IMR-90 (cell line): ENCODE data around the gene VPS33B. TPM values are rescaled to one million over a fixed set of nuclear protein-coding genes. Genes with fewer than 3 reads are reported as not detected.
A peak's percentile ranks its signal among the peaks of the same experiment; 100 is the strongest.

Experiments
- ATAC-seq: fragments of 200-7000 bp; cut with Tn5 transposase; 2 replicates; pipeline ENCODE4 v1.9.1; 2020; ENCODE audit warnings: low read depth, mild to moderate bottlenecking, moderate library complexity
- BruUV-seq: library from RNA; stranded (reverse); fragments of 400-500 nt; replicated peaks from 2 replicates; lab custom pipeline; 2021; lab: Mats Ljungman, UMichigan
- CTCF ChIA-PET: fragments of 300-600 bp; formaldehyde crosslinking; extraction: SDS; loops from one replicate; lab custom pipeline; 2021; ENCODE audit warnings: antibody characterized with exemption; lab: Yijun Ruan, JAX
- POLR2A ChIA-PET: fragments of 300-600 bp; sonication (Branson Sonifier 250); formaldehyde crosslinking; loops from one replicate; lab custom pipeline; 2022; ENCODE audit warnings: antibody characterized with exemption; ENCODE audit not compliant: unreplicated experiment; lab: Charles Lee
- DNase-seq: peaks from one replicate; pipeline ENCODE4 v3.0.0; 2013
- H2AFZ ChIP-seq: replicated peaks from 2 replicates; pipeline ENCODE3; 2013; ENCODE audit warnings: low read length, mild to moderate bottlenecking; ENCODE audit not compliant: poor library complexity
- H2AK5ac ChIP-seq: 2 replicates; pipeline ENCODE4 v1.6.1; 2013; ENCODE audit warnings: low read depth, low read length, inconsistent platforms
- H2AK9ac ChIP-seq: replicated peaks from 2 replicates; pipeline ENCODE3; 2013; ENCODE audit warnings: mild to moderate bottlenecking, low read depth, low read length, moderate library complexity; ENCODE audit not compliant: poor library complexity
- H2BK120ac ChIP-seq: 2 replicates; pipeline ENCODE4 v1.6.1; 2013; ENCODE audit warnings: low read depth, low read length, inconsistent platforms
- H2BK15ac ChIP-seq: 3 replicates; pipeline ENCODE4 v1.6.1; 2013; ENCODE audit warnings: low read depth, low read length, inconsistent platforms
- H2BK20ac ChIP-seq: 2 replicates; pipeline ENCODE4 v1.6.1; 2013; ENCODE audit warnings: low read depth, mild to moderate bottlenecking, inconsistent platforms, low read length, moderate library complexity
- H2BK5ac ChIP-seq: 2 replicates; pipeline ENCODE4 v1.6.1; 2013; ENCODE audit warnings: mild to moderate bottlenecking, low read depth, low read length, inconsistent platforms; ENCODE audit not compliant: poor library complexity, severe bottlenecking
- H3K14ac ChIP-seq: replicated peaks from 2 replicates; pipeline ENCODE4 v1.6.1; 2013; ENCODE audit warnings: low read depth, low read length, inconsistent platforms
- H3K18ac ChIP-seq: 2 replicates; pipeline ENCODE4 v1.6.1; 2013; ENCODE audit warnings: low read depth, low read length, control low read depth
- H3K23ac ChIP-seq: 2 replicates; pipeline ENCODE4 v1.6.1; 2013; ENCODE audit warnings: low read depth, low read length, inconsistent platforms
- H3K27ac ChIP-seq: 2 replicates; pipeline ENCODE4 v1.5.1; 2013; ENCODE audit warnings: mild to moderate bottlenecking, control low read depth, low read length; ENCODE audit not compliant: insufficient read depth
- H3K27me3 ChIP-seq: 2 replicates; pipeline ENCODE4 v1.6.1; 2013; ENCODE audit warnings: low read length; ENCODE audit not compliant: control insufficient read depth, insufficient read depth
- H3K36me3 ChIP-seq: 2 replicates; pipeline ENCODE4 v1.6.1; 2013; ENCODE audit warnings: low read length, mixed read lengths; ENCODE audit not compliant: control insufficient read depth, insufficient read depth
- H3K4ac ChIP-seq: 2 replicates; pipeline ENCODE4 v1.6.1; 2013; ENCODE audit warnings: low read depth, low read length, inconsistent platforms
- H3K4me1 ChIP-seq: 2 replicates; pipeline ENCODE4 v1.6.1; 2013; ENCODE audit warnings: low read length, mixed read lengths; ENCODE audit not compliant: control insufficient read depth, insufficient read depth
- H3K4me2 ChIP-seq: 2 replicates; pipeline ENCODE4 v1.6.1; 2013; ENCODE audit warnings: low read depth, mild to moderate bottlenecking, control low read depth, low read length, moderate library complexity
- H3K4me3 ChIP-seq: 2 replicates; pipeline ENCODE4 v1.5.1; 2013; ENCODE audit warnings: low read depth, mild to moderate bottlenecking, control low read depth, low read length, moderate library complexity; ENCODE audit not compliant: insufficient read depth
- H3K56ac ChIP-seq: 2 replicates; pipeline ENCODE4 v1.6.1; 2013; ENCODE audit warnings: low read length, inconsistent platforms; ENCODE audit not compliant: insufficient read depth; ENCODE audit errors: extremely low read depth
- H3K79me1 ChIP-seq, 2 experiments: 2 replicates each; pipeline ENCODE4 v1.6.1; 2013; ENCODE audit warnings: low read length in 2 of 2, inconsistent platforms in 1 of 2, low read depth in 1 of 2
- H3K9ac ChIP-seq: 2 replicates; pipeline ENCODE4 v1.6.1; 2013; ENCODE audit warnings: low read depth, low read length, control low read depth
- H3K9me1 ChIP-seq: 2 replicates; pipeline ENCODE4 v1.6.1; 2013; ENCODE audit warnings: low read length, inconsistent platforms; ENCODE audit not compliant: insufficient read depth
- H3K9me3 ChIP-seq: 2 replicates; pipeline ENCODE4 v1.6.1; 2013; ENCODE audit warnings: low read length; ENCODE audit not compliant: control insufficient read depth, insufficient read depth
- H4K20me1 ChIP-seq: 2 replicates; pipeline ENCODE4 v1.6.1; 2013; ENCODE audit warnings: low read length, inconsistent platforms; ENCODE audit not compliant: insufficient read depth
- H4K5ac ChIP-seq: 2 replicates; pipeline ENCODE4 v1.6.1; 2013; ENCODE audit warnings: mild to moderate bottlenecking, low read depth, low read length, control low read depth
- H4K8ac ChIP-seq, 2 experiments: 2 replicates each; pipeline ENCODE4 v1.6.1; 2013; ENCODE audit warnings: low read depth in 2 of 2, low read length in 2 of 2, control low read depth in 1 of 2, inconsistent platforms in 1 of 2
- H4K91ac ChIP-seq: 2 replicates; pipeline ENCODE4 v1.6.1; 2013; ENCODE audit warnings: low read depth, low read length, inconsistent platforms; ENCODE audit not compliant: insufficient read depth
- BHLHE40 ChIP-seq: fragments of 150-350 bp; IDR thresholded peaks from 2 replicates; pipeline ENCODE4 v1.6.1; 2016; ENCODE audit warnings: mild to moderate bottlenecking, low read depth, low read length
- CEBPB ChIP-seq: IDR thresholded peaks from 2 replicates; pipeline ENCODE4 v1.6.1; 2012; ENCODE audit warnings: low read depth, low read length, improper control_type of control experiment
- CHD1 ChIP-seq: IDR thresholded peaks from 2 replicates; pipeline ENCODE4 v1.6.1; 2012; ENCODE audit warnings: low read depth, low read length, improper control_type of control experiment
- CTCF ChIP-seq: conservative IDR thresholded peaks from 2 replicates; pipeline ENCODE4 v1.5.1; 2012; ENCODE audit warnings: mild to moderate bottlenecking, low read depth, low read length, improper control_type of control experiment
- FOS ChIP-seq: fragments of 150-350 bp; IDR thresholded peaks from 2 replicates; pipeline ENCODE4 v1.6.1; 2016; ENCODE audit warnings: low read depth, low read length
- MAFK ChIP-seq: IDR thresholded peaks from 2 replicates; pipeline ENCODE4 v1.6.1; 2012; ENCODE audit warnings: low read depth, low read length, improper control_type of control experiment
- MAZ ChIP-seq: IDR thresholded peaks from 2 replicates; pipeline ENCODE4 v1.6.1; 2012; ENCODE audit warnings: low read depth, mild to moderate bottlenecking, low read length, improper control_type of control experiment, moderate library complexity, borderline replicate concordance
- MXI1 ChIP-seq: IDR thresholded peaks from 2 replicates; pipeline ENCODE4 v1.6.1; 2012; ENCODE audit warnings: low read depth, mild to moderate bottlenecking, low read length, moderate library complexity, borderline replicate concordance
- NFE2L2 ChIP-seq: fragments of 150-350 bp; IDR thresholded peaks from 2 replicates; pipeline ENCODE4 v1.6.1; 2016; ENCODE audit warnings: low read depth, mild to moderate bottlenecking, low read length
- POLR2A ChIP-seq: IDR thresholded peaks from 2 replicates; pipeline ENCODE4 v1.6.1; 2012; ENCODE audit warnings: mild to moderate bottlenecking, low read depth, low read length
- RAD21 ChIP-seq: IDR thresholded peaks from 2 replicates; pipeline ENCODE4 v1.6.1; 2012; ENCODE audit warnings: low read length, improper control_type of control experiment
- RCOR1 ChIP-seq: IDR thresholded peaks from 2 replicates; pipeline ENCODE4 v1.6.1; 2012; ENCODE audit warnings: mild to moderate bottlenecking, low read length, improper control_type of control experiment; ENCODE audit not compliant: insufficient replicate concordance
- RFX5 ChIP-seq: IDR thresholded peaks from 2 replicates; pipeline ENCODE4 v1.8.0; 2012; ENCODE audit warnings: low read depth, mild to moderate bottlenecking, low read length, moderate library complexity
- SMC3 ChIP-seq: fragments of 150-350 bp; IDR thresholded peaks from 2 replicates; pipeline ENCODE4 v1.6.1; 2016; ENCODE audit warnings: low read depth, mild to moderate bottlenecking, antibody characterized with exemption, low read length, moderate library complexity
- USF2 ChIP-seq: fragments of 150-350 bp; IDR thresholded peaks from 2 replicates; pipeline ENCODE4 v1.6.1; 2017; ENCODE audit warnings: mild to moderate bottlenecking, antibody characterized with exemption, low read length, low read depth
- WGBS, 2 experiments: methylation state at CpG; one replicate each; pipeline versions ENCODE4 v1.1.5 to v1.1.7; 2013; ENCODE audit warnings: missing lambda C conversion rate in 2 of 2; ENCODE audit not compliant: insufficient read length in 1 of 2; ENCODE audit errors: extremely low coverage in 2 of 2; 5-methylcytosine and 5-hydroxymethylcytosine counted together
- dilution Hi-C: fragments of 300-500 bp; cut with HindIII; formaldehyde crosslinking; loops from one replicate; pipeline ENCODE4 v1.14.3; 2018; ENCODE audit warnings: low sequenced_read_pairs; ENCODE audit not compliant: unreplicated experiment
- in situ Hi-C: fragments of 300-500 bp; cut with MboI; formaldehyde crosslinking; loops from 3 replicates; pipeline ENCODE4 v1.14.3; 2019; ENCODE audit warnings: low sequenced_read_pairs, inconsistent platforms, mixed read lengths
- intact Hi-C: fragments of 100-400 bp; cut with micrococcal nuclease; formaldehyde crosslinking; loops from 2 replicates; pipeline ENCODE4 v1.10.0; 2022
- polyA plus RNA-seq, 3 experiments: library from polyadenylated mRNA; depleted of rRNA; stranded (reverse); fragments of >200 nt; gene quantifications; 2 replicates each; pipeline ENCODE4 v1.2.3, GENCODE V29; 2012; ENCODE audit warnings: low replicate concordance in 1 of 3
- total RNA-seq: library from RNA; depleted of rRNA; stranded (reverse); fragments of >200 nt; gene quantifications from 2 replicates; pipeline ENCODE4 v1.2.3, GENCODE V29; 2012
- TF ChIP-seq, protein P1 (sequence below): fragments of 150-350 bp; IDR thresholded peaks from 2 replicates; pipeline ENCODE4 v1.6.1; 2016; ENCODE audit warnings: low read depth, mild to moderate bottlenecking, low read length, moderate library complexity, borderline replicate concordance

The VPS33B gene
- total and polyA plus RNA-seq, 2 of the 4 experiments (the other 2 are of a cell fraction), result 9.0 to 11.3 TPM

DNA sequence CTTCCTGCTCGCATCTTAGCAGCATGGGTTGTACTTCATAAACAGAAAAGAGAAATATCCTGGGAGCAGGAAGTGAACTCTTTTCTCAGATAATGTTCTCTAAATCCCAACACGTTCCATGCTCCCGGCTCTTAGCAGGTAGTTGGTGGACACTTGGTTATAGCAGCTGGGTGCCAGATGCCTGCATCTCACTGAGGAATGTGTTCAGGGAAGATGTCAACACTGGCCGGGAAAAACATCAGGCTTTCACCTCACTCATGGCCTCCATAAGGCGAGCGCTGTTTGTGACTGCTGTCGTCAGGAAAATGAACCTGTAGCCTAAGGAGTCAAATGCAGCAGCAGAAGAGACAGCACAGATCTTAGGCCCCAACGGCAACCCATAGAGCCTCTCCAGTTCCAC is 23.7 kb downstream of the VPS33B start:
- ChIA-PET POLR2A (no interaction called here), CTCF (no interaction called here)
- in situ Hi-C loops, result loop anchor here (25.0 kb wide), 2 partner anchors 1814 to 1989 kb away; no protein-coding TSS in a partner anchor
- no peak for ATAC-seq
- Histone ChIP-seq H3K9me3 (no peaks in the 10 kb centered on the region), H3K4me3 (no peak overlapping the region), H3K23ac (no peak overlapping the region), H3K9ac (no peak overlapping the region), H3K27me3 (no peaks in the 10 kb centered on the region), H4K20me1 (no peaks in the 10 kb centered on the region), H2AFZ (peak overlapping the region; percentile 7), H2BK15ac (no peak overlapping the region), H3K4ac (no peak overlapping the region), H3K14ac (no peak overlapping the region), H3K56ac (no peak overlapping the region), H4K8ac (no peak overlapping the region), H4K5ac (no peak overlapping the region), H3K27ac (no peak overlapping the region), H3K4me1 (no peaks in the 10 kb centered on the region), H3K9me1 (no peaks in the 10 kb centered on the region), H3K79me1 (peaks cover 5 to 17% of the 10 kb centered on the region in 2 experiments), H2BK120ac (no peak overlapping the region), H2BK20ac (no peak overlapping the region), H2BK5ac (no peak overlapping the region), H2AK5ac (no peak overlapping the region), H4K91ac (no peak overlapping the region), H3K4me2 (no peak overlapping the region), H3K18ac (no peak overlapping the region), H2AK9ac (no peak overlapping the region), H3K36me3 (peaks cover 28% of the 10 kb centered on the region)
- intact Hi-C loops, result no loop called here
- TF ChIP-seq RFX5, result no peak
- TF ChIP-seq BHLHE40, result no peak
- no peak for TF ChIP-seq USF2
- TF ChIP-seq MAFK, result no peak
- no peak for TF ChIP-seq POLR2A
- TF ChIP-seq CHD1, result no peak
- no peak for TF ChIP-seq MXI1
- no peak for TF ChIP-seq NFE2L2
- no peak for TF ChIP-seq FOS
- TF ChIP-seq RAD21, result no peak
- TF ChIP-seq CEBPB, result no peak
- TF ChIP-seq CTCF, result no peak
- TF ChIP-seq SMC3, result no peak
- no peak for TF ChIP-seq RCOR1
- no peak for TF ChIP-seq MAZ
- TF ChIP-seq, protein P1, sequence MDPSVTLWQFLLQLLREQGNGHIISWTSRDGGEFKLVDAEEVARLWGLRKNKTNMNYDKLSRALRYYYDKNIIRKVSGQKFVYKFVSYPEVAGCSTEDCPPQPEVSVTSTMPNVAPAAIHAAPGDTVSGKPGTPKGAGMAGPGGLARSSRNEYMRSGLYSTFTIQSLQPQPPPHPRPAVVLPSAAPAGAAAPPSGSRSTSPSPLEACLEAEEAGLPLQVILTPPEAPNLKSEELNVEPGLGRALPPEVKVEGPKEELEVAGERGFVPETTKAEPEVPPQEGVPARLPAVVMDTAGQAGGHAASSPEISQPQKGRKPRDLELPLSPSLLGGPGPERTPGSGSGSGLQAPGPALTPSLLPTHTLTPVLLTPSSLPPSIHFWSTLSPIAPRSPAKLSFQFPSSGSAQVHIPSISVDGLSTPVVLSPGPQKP, result no peak
- 100% methylated on average over 1 of the region's 8 CpGs; no CpG with 5 or more reads in 1 of the 2 experiments for WGBS, 2 experiments
- dilution Hi-C loops, result no loop called here
- no peak for DNase-seq
- no TSS peak for BruUV-seq
